B cell (primary cell): ENCODE results near the gene RTN4. TPM values are rescaled to one million over a fixed set of nuclear protein-coding genes. Genes with fewer than 3 reads are reported as not detected.

Experiments
- ATAC-seq: fragments of 200-7000 bp; cut with Tn5 transposase; one replicate; pipeline ENCODE4 v1.10.0; 2021; ENCODE audit warnings: low read depth, mild to moderate bottlenecking, moderate number of reproducible peaks, moderate library complexity
- CTCF ChIA-PET: fragments of 350-600 bp; sonication (Branson Sonifier 250); formaldehyde crosslinking; loops from one replicate; lab custom pipeline; 2021; ENCODE audit warnings: antibody characterized with exemption, inconsistent platforms; lab: Charles Lee
- POLR2A ChIA-PET: fragments of 350-600 bp; sonication (Branson Sonifier 250); formaldehyde crosslinking; loops from one replicate; lab custom pipeline; 2021; ENCODE audit warnings: antibody characterized with exemption; lab: Charles Lee
- DNase-seq: peaks from one replicate; pipeline ENCODE4 v3.0.0; 2013
- H2AFZ ChIP-seq: 2 replicates; pipeline ENCODE4 v1.6.1; 2012; ENCODE audit warnings: mild to moderate bottlenecking, low read depth, low read length; ENCODE audit not compliant: insufficient read depth, poor library complexity, severe bottlenecking
- H3K27ac ChIP-seq, 2 donors: 1 replicate in 1 of 2; 2 replicates in 1 of 2; pipeline ENCODE4 v1.5.1; 2012 to 2013; ENCODE audit warnings: low read length in 2 of 2, mild to moderate bottlenecking in 2 of 2, moderate library complexity in 1 of 2
- H3K27me3 ChIP-seq, 4 experiments: fragments of 200-600 bp in 1 of 4; sonication (generic) in 1 of 4; replicated peaks in 1 of 4; 1 replicate in 2 of 4; 2 replicates in 2 of 4; pipeline versions ENCODE4 v1.6.1 to v1.7.0; 2013 to 2016; ENCODE audit warnings: low read length in 3 of 4, mild to moderate bottlenecking in 2 of 4, mixed read lengths in 1 of 4, moderate library complexity in 1 of 4; ENCODE audit not compliant: insufficient read depth in 4 of 4, control insufficient read depth in 3 of 4; ENCODE audit errors: control extremely low read depth in 1 of 4
- H3K36me3 ChIP-seq, 2 experiments: replicated peaks in 1 of 2; 1 replicate in 1 of 2; 2 replicates in 1 of 2; pipeline versions ENCODE4 v1.6.1 to v1.7.1; 2013; ENCODE audit warnings: low read length in 1 of 2; ENCODE audit not compliant: insufficient read depth in 2 of 2, control insufficient read depth in 1 of 2; ENCODE audit errors: control extremely low read depth in 1 of 2, extremely low read depth in 1 of 2
- H3K4me1 ChIP-seq, 2 donors: fragments of 200-600 bp in 1 of 2; sonication (generic) in 1 of 2; 1 replicate in 1 of 2; 2 replicates in 1 of 2; pipeline versions ENCODE4 v1.5.1 to v1.6.1; 2013 to 2017; ENCODE audit warnings: low read length in 2 of 2; ENCODE audit not compliant: control insufficient read depth in 2 of 2, insufficient read depth in 2 of 2
- H3K4me2 ChIP-seq: replicated peaks from 2 replicates; pipeline ENCODE3; 2012; ENCODE audit warnings: mild to moderate bottlenecking, low read depth, low read length; ENCODE audit not compliant: poor library complexity, severe bottlenecking
- H3K4me3 ChIP-seq, 5 experiments: fragments of 200-600 bp in 1 of 5; sonication (generic) in 1 of 5; 1 replicate in 3 of 5; 2 replicates in 2 of 5; pipeline versions ENCODE4 v1.5.1 to v1.7.0; 2011 to 2016; ENCODE audit warnings: low read length in 4 of 5, mild to moderate bottlenecking in 4 of 5, low read depth in 2 of 5, control low read depth in 1 of 5, moderate library complexity in 1 of 5; ENCODE audit not compliant: insufficient read depth in 1 of 5; ENCODE audit errors: control extremely low read depth in 1 of 5, extremely low read depth in 1 of 5
- H3K79me2 ChIP-seq: fragments of 200-600 bp; sonication (generic); one replicate; pipeline ENCODE4 v1.6.0; 2016; ENCODE audit warnings: low read length; ENCODE audit not compliant: control insufficient read depth, insufficient read depth
- H3K9ac ChIP-seq: fragments of 200-600 bp; sonication (generic); 2 replicates; pipeline ENCODE4 v1.6.1; 2017; ENCODE audit warnings: mild to moderate bottlenecking, low read length, moderate library complexity
- H3K9me3 ChIP-seq, 3 donors: one replicate each; pipeline versions ENCODE4 v1.6.1 to v1.7.1; 2013; ENCODE audit warnings: low read length in 2 of 3; ENCODE audit not compliant: control insufficient read depth in 2 of 3, insufficient read depth in 1 of 3; ENCODE audit errors: control extremely low read depth in 1 of 3
- H4K20me1 ChIP-seq: 2 replicates; pipeline ENCODE4 v1.6.0; 2012; ENCODE audit warnings: mild to moderate bottlenecking, low read length; ENCODE audit not compliant: insufficient read depth, control insufficient read depth, poor library complexity, severe bottlenecking
- H3K27ac Mint-ChIP-seq: one replicate; pipeline ENCODE4 v1.8.0; 2021; ENCODE audit warnings: mixed read lengths
- H3K27me3 Mint-ChIP-seq: one replicate; pipeline ENCODE4 v1.8.0; 2021; ENCODE audit warnings: mixed read lengths
- H3K4me1 Mint-ChIP-seq: one replicate; pipeline ENCODE4 v1.8.0; 2021; ENCODE audit warnings: mixed read lengths
- H3K4me3 Mint-ChIP-seq: one replicate; pipeline ENCODE4 v1.8.0; 2021; ENCODE audit warnings: mixed read lengths
- H3K9me3 Mint-ChIP-seq: one replicate; pipeline ENCODE4 v1.8.0; 2022; ENCODE audit warnings: mixed read lengths; ENCODE audit not compliant: insufficient read depth
- CTCF ChIP-seq: fragments of 200-600 bp; IDR thresholded peaks from one replicate; pipeline ENCODE4 v1.8.0; 2022; ENCODE audit warnings: antibody characterized with exemption, mild to moderate bottlenecking
- EZH2 ChIP-seq: IDR thresholded peaks from 2 replicates; pipeline ENCODE4 v1.6.1; 2012; ENCODE audit warnings: borderline replicate concordance, low read depth, mild to moderate bottlenecking, moderate library complexity, low read length; ENCODE audit not compliant: insufficient read depth, poor library complexity, severe bottlenecking
- WGBS: methylation state at CpG from one replicate; pipeline ENCODE4 v1.1.5; 2013; ENCODE audit warnings: missing lambda C conversion rate; ENCODE audit not compliant: insufficient coverage; 5-methylcytosine and 5-hydroxymethylcytosine counted together
- intact Hi-C: fragments of 100-400 bp; cut with micrococcal nuclease; formaldehyde crosslinking; loops from one replicate; pipeline ENCODE4 v1.10.0; 2022
- polyA plus RNA-seq: library from polyadenylated mRNA; depleted of rRNA; stranded (reverse); fragments of >200 nt; gene quantifications from 2 replicates; pipeline ENCODE4 v1.2.3, GENCODE V29; 2012
- total RNA-seq, 2 donors: library from RNA; stranded (reverse); fragments of 120-200 nt in 1 of 2; gene quantifications; 1 replicate in 1 of 2; 2 replicates in 1 of 2; pipeline versions ENCODE4 v1.2.3 to v1.2.4, GENCODE V29; 2013 to 2022

RTN4 gene
- total and polyA plus RNA-seq, 2 donors (not counting 1 experiment from before 2014, with no cell fraction given), result 30.8 to 65.9 TPM

- WGBS, result 100% methylated on average over 1 of the region's 1 CpG
- no peaks in the 10 kb centered on the region for H3K79me2 ChIP-seq
- CTCF ChIA-PET, result no interaction called here
Measured at GRCh38 chr2:55088400-55088799, 38.1 kb upstream of the RTN4 start.

GRCh38 chr2:55087936-55088335 is 37.7 kb upstream of the RTN4 start:
- ATAC-seq (no peak), DNase-seq (no peak)
- ChIA-PET CTCF (no interaction called here), POLR2A (no interaction called here)
- TF ChIP-seq CTCF (no peak), EZH2 (no peak)
- H3K4me3 Mint-ChIP-seq, result no peak overlapping the region
- H2AFZ ChIP-seq, result no peak overlapping the region
- no peaks in the 10 kb centered on the region for H4K20me1 ChIP-seq
- no peaks in the 10 kb centered on the region for H3K9me3 ChIP-seq
- H3K27ac Mint-ChIP-seq, result no peak overlapping the region
- intact Hi-C loops, result no loop called here
- H3K9me3 Mint-ChIP-seq, result no peaks in the 10 kb centered on the region
- no peak overlapping the region for H3K27ac ChIP-seq
- H3K4me2 ChIP-seq, result no peak overlapping the region
- no peak overlapping the region for H3K4me3 ChIP-seq
- H3K79me2 ChIP-seq, result no peaks in the 10 kb centered on the region
- no peak overlapping the region for H3K9ac ChIP-seq
- peaks cover 3% of the 10 kb centered on the region for H3K27me3 Mint-ChIP-seq
- no peaks in the 10 kb centered on the region for H3K4me1 ChIP-seq
- H3K36me3 ChIP-seq, result no peaks in the 10 kb centered on the region
- no peaks in the 10 kb centered on the region for H3K4me1 Mint-ChIP-seq
- H3K27me3 ChIP-seq, result no peaks in the 10 kb centered on the region
- WGBS, result 100% methylated on average over 2 of the region's 3 CpGs

More at GRCh38 chr2:55088400-55088799, 38.1 kb upstream of the RTN4 start:
- H3K4me2 ChIP-seq, result no peak overlapping the region
- Mint-ChIP-seq H3K9me3 (no peaks in the 10 kb centered on the region), H3K4me3 (no peak overlapping the region), H3K27me3 (peaks cover 3% of the 10 kb centered on the region), H3K4me1 (no peaks in the 10 kb centered on the region), H3K27ac (no peak overlapping the region)
- no peak overlapping the region for H3K4me3 ChIP-seq
- DNase-seq, result no peak
- H2AFZ ChIP-seq, result no peak overlapping the region
- ATAC-seq, result no peak
- no peak overlapping the region for H3K9ac ChIP-seq
- H3K27me3 ChIP-seq, result no peaks in the 10 kb centered on the region
- POLR2A ChIA-PET, result no interaction called here
- H3K4me1 ChIP-seq, result no peaks in the 10 kb centered on the region
- no peak overlapping the region for H3K27ac ChIP-seq
- no peaks in the 10 kb centered on the region for H3K36me3 ChIP-seq
- H4K20me1 ChIP-seq, result no peaks in the 10 kb centered on the region
- intact Hi-C loops, result no loop called here
- no peaks in the 10 kb centered on the region for H3K9me3 ChIP-seq
- TF ChIP-seq CTCF (no peak), EZH2 (no peak)
